GM21528 (cell line): Measurements from ENCODE around the gene MLPH.
"Not testable (repeated sequence)": the region's sequence is repeated elsewhere in the genome, so short reads cannot be mapped to it uniquely, and the experiment has no call there.

Experiments used
- ATAC-seq: cut with Tn5 transposase; IDR thresholded peaks from one replicate; pipeline ENCODE4 v1.9.1; 2021; ENCODE audit warnings: mild to moderate bottlenecking, moderate library complexity; ENCODE audit not compliant: unreplicated experiment, low FRiP score

MLPH gene

GRCh38 chr2:237456200-237456843 is 30.7 kb upstream of the MLPH start:
- ATAC-seq, result no peak

DNA sequence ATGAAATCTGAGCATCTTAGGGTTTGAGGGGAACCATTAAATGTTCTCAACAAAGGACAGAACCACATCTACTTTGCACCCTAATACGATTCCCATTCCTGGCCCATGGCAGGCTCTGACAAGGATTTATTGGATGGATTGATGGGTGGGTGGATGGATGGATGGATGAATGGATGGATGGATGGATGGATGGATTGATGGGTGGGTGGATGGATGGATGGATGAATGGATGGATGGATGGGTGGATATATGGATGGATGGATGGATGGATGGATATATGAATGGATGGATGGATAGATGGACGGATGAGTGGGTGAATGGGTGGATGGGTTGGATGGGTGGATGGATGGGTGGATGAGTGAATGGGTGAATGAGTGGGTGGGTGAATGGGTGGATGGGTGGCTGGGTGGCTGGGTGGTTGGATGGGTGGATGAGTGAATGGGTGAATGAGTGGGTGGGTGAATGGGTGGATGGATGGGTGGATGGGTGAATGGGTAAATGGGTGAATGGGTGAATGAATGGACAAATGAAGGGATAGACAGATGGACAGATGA is 29.6 kb upstream of the MLPH start:
- ATAC-seq, result no peak

DNA sequence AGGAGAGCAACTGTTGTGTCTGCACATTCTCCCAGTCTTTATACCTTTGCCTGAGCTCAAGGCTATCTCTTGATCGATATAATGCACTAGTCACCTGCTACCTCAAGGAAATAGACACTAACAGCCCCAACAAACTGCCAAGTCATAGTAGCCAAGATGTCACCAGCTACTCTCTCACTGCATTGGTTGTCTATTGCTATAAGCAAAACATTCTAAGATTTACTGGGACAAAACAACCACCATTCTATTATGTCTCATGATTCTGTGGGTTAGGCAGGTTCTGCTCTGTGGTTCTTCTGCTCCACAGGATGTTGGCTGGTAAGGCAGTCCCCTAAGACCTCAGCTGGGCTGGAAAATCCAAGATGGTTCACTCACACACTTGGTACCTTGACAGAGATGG is 28.5 kb upstream of the MLPH start:
- no peak for ATAC-seq

GRCh38 chr2:237459226-237459625 is 27.8 kb upstream of the MLPH start:
- ATAC-seq, result no peak

DNA sequence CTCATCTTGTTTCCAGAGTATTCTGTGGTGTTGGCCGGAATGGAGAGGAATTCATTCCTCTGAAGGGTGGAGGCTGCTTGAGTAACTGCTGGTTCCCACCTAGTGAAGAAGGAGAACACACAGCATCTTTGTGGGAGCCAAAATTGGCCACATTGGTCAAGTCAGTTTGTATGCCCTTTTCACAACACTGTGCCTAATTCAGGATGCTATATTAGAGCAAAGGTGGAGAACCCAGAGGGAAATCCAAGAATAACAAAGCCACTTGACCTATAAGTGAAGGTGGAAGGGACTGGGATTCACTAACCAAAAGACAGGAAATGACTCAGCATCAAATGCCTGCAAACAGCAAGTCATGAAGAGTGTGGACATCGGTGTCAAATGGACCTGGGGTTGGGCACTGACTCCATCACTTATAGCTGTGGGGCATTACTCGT is 27.3 kb upstream of the MLPH start:
- no peak for ATAC-seq

- ATAC-seq, result no peak
These were observed 22.2 kb upstream of the MLPH start for GRCh38 chr2:237464757-237465391.

DNA sequence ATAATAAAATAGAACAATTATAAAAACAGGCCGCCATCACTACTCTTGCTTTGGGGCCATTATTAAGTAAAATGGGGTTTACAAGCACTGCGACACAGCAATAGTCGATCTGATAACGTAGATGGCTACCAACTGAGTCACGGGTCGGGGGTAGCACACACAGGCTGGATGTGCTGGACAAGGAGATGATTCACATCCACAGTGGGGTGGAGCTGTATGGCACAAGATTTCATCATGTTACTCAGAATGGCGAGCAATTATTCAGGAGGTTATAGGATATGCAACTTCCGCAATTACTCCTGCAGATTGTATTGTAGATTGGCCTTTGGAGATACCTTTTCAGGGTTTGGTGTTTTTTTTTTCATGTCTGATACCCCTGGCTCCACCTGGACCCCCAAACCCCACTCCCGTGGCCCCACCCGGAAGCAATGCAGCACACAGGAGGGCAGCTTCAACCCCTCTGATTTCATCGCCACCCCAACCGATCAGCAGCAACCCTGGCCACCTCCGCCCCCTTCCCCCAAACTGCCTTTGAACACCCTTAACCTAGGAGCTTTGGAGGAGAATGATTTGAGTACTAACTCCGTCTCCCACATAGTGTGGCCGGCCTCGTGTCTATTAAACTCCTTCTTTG is 21.4 kb upstream of the MLPH start:
- ATAC-seq, result no peak

- ATAC-seq, result no peak
These were observed 20.8 kb upstream of the MLPH start for GRCh38 chr2:237466211-237466610.

DNA sequence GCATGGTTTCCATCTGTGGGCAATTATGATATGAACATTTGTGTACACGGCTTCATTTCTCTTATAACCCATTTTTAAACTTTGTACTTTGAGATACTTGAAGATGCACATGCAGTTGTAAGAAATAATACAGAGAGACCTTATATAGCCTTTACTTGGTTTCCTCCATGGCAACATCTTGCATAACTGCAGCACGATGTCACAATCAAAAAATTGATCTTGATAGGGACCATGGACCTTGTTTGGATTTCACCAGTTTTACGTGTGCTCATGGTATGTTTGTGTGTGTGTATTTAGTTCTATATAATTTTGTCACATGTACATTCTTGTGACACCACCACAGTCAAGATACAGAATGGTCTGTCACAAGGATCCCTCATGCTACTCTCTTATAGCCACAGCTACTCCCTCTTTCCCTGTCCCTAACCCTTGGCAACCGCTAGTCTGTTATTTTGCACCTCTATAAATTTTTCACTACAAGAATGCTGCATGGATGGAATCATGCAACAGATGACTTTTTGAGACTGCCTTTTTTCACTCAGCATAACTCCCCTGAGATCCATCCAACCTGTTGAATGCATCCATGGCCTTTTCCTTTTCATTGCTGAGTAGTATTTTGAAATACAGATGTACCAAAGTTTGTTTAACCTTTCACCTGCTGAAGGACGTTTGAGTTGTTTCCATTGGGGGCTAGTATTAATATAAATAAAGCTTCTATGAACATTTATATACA is 19.4 kb upstream of the MLPH start:
- no peak for ATAC-seq

DNA sequence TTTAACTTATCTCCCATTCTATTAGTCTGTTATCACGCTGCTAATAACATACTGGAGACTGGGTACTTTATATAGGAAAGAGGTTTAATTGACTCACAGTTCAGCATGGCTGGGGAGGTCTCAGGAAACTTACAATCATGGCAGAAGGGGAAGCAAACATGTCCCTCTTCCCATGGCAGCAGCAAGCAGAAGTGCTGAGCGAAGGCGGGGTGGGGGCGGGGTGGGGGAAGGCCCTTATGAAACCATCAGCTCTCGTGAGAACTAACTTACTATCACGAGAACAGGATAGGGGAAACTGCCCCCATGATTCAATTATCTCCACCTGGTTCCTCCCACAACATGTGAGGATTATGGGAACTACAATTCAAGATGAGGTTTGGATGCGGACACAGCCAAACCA is 17.6 kb upstream of the MLPH start:
- not testable (repeated sequence) for ATAC-seq

DNA sequence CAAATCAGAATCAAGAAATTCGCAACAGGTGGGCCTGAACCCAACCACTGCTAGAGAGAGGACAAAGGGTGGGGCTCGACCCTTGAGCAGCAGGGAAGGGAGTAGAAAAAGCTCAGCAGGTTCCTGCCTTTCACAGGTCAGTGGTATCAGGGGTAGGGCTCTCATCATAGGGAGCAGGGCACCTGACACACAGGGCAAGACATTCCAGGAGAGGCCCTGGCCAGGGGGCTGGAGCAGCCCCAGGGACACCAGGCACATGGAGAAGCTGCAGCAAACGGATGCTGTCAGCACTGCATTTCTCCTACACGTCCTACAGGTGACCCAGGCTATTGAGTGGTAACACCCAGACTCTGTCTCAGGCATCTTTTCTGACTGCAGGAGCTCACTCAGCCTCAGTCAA is 17.2 kb upstream of the MLPH start:
- no peak for ATAC-seq

DNA sequence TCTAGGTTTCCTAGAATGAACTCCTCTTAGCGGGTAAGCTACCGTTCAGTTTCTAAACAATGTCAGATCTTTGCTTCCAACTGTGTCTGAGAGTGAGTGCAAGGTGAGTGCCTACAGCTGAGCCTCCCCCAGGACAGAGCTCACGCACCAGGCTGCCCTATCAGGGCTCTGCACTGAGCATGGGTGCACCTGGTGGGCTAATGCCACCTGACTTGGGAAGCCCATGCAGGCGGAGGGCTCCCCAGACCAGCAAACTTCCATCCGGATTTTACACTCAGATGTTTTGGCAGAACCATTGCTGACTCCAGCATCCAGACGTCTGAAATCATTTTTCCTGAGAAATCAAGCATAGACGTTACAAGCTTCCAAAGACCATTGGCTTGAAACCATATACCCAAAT is 16.1 kb upstream of the MLPH start:
- no peak for ATAC-seq

DNA sequence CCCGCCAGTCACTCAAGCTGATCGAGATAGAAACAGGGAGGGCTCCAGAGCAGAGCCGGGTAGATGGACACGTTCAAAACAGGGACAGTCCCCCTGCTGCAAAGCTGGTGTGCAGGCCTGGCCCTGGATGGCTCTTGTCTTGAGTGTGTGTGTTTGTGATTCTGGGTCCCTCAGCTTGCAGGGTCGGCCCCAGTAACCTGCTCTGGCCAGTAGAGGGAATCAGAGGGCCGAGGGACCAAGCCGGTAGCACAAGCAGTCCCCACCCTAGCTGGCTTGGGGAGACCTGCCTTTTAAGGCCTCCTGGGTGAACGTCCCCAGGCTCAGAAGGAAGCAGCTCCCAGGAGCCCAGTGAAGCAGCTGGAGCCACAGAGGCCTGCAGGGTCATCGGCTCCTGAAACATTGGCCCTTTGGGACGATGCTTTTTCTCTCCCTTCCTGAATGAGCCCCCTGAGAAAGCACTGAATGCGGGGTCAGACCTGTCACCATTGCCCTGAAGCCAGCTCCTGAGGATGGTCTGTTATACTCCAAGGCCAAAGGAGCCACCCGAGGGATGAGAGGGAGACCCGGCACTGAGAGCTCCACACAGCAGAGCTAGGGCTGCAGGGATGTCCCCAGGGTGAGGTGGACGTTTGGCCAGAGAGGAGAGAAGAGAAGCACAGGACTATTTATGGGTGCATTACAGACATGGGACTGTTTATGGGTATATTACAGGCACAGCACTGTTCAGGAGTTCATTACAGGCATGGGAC is 15.4 kb upstream of the MLPH start:
- no peak for ATAC-seq

DNA sequence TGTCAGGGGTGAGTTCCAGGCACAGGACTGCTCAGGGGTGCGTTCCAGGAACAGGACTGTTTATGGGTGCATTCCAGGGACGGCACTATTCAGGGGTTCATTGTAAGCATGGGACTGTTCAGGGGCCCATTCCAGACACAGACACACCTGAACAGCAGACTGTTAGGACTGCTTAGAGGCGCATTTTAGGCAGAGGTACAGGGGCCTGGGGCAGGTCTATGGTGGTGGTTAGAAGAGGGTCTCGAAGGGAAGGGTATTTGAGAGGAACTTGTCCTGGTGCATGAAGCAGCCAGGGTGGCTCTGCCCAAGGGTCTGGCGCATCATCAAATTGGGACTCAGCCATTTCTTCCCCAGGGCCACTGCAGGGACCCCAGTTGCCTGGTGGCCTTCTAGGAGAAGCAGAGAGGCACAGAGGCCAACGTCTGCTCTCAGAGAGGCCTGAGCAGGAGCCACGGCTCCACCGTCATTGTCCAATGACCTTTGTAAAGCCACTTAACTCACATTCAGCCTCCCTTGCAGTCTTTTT is 14.8 kb upstream of the MLPH start:
- no peak for ATAC-seq

DNA sequence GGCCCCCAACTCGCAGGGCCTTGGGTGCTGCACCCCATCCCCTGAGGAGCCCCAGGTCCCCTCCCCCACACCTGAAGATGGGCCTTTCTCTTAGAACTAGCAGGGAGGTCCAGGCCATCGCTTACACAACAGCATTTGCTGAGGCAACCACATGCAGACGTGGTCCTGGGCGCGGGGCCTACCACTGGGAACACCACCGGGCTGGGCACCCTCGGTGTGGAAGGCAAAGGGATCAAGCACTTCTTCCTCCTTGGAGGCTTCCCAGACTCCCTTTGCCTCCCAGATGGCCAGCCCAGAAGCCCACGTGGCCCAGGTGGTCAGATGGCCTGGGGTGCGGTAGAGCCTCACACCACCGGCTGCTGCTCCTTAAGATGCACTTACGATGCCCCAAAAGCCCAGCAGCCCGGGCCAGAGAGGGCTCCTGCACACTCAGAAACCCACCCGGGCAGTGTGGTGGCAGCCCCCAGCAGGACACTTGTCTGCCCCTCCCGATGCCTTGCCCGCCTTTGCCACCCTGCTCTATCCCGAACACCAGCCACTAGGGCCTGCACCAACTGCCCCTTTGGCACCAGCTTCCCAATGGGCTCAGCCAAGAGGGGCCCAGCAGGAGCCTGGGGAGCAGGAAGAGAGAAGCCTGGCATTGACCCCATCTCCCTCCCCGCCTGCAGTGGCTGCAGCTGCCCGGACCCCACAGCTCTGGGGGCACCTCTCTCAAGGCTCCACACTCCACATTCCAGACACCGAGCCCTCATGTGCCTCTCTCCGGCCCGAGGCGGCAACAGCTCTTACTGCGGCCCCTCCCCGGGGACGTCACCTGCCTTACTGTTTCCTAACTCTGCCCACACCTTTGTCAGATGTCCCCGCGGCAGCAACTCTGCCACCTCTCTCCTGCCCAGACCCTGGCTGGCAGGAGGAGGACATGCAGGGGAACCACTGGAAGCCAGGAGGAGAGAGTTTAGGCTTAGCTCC is 13.9 kb upstream of the MLPH start:
- no peak for ATAC-seq

DNA sequence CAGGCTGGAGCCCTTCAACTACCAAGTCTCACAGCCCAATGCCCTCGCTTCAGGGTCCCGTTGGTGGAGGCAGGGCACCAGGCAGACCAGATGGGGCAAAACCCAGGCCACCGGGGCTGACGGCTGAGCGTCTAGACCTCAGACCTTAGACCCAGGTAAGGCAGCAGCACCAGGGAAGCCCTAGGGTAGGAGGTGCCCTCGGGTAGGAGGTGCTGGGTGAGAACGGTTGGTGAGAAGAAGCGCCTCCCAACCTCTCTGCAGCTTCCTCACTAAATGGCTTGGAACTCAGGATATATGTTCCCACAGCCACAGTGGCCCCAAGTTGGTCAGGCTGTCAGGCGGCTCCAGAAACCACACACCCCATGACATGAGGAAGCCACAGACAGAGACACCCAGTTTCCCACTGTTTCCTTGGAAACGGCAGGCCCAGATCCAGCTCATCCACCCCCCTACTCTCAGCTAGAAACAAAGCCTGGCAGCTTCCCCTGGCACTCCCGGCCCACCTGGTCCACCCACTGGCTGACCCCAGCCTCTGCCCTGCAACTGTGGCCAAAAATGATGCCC is 13.1 kb upstream of the MLPH start:
- ATAC-seq, result no peak

DNA sequence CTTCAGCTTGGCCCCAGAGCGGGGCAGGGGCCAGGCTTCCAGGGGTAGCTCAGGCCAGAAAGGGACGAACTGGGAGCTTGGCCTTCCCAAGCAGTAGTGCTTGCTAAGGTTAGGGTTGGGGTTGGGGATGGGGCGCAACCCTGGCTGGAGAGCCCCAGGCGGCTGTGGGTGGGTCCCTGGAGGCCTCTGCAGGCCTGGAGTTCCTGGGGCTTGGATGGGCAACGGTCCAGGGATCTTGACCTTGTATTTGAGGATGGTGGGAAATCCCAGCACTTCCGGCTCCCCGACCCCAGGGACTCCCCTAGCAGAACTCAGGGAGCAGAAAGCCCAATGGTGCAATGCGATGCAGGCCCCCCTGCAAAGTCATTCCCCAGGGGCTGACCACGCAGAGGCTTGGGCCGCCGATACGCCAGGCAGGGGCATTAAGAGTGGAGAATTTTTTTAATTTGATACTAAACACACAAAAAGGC is 12.6 kb upstream of the MLPH start:
- no peak for ATAC-seq

DNA sequence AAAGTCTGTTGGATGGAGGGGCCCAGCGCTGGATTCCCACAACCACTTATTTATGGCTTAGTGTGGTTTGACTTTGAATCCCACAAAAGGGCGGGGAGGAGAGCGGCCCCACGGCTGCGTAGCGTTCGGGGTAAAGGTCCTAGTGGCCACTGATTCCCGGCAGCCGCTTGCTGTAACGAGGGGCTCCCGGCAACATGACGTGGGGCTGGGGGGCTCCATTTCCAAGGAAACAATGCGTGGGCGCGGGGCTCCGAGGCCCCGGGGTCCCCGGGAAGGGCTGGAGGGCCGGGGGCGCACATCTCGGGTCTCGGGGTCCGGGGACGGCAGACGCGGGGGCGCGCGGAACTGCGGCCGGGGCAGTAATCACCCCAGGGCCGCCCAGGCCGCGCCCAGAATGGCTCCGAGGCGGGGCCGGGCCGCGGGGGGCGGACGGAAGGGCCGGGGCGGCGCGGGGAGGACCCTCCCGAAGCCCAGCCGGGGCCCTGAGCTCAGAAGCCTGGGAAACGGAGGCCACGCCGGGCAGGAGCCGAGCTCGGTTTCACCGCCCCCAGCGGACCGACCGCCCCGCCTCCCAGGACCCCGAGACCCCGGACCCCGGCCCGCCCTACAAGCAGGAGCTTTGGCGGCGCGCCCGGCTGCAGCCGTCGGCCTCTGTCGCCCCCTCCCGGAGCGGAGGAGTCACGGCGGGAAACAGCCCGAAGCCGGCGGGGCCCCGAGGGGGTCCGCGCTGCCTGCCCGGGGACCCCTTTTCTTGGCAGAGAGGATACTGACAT is 11.9 kb upstream of the MLPH start:
- ATAC-seq, result peak; percentile 88
